Measurements from ENCODE around the gene GPBAR1.
"Not testable (repeated sequence)": the region's sequence is repeated elsewhere in the genome, so short reads cannot be mapped to it uniquely, and the experiment has no call there.

Gene GPBAR1

GRCh38 chr2:218301176-218301819 lies 40.5 kb downstream of the GPBAR1 start:
- no peaks in the 10 kb centered on the region for H3K27me3 ChIP-seq (ENCODE audit: insufficient read depth, low read length)
- H3K9me3 ChIP-seq (ENCODE audit: low read length): no peaks in the 10 kb centered on the region
- H2AFZ ChIP-seq (ENCODE audit: low read depth, low read length): no peak overlapping the region
- H3K4me3 ChIP-seq (ENCODE audit: low read length): no peak overlapping the region
- H3K4me1 ChIP-seq (ENCODE audit: insufficient read depth, low read length): no peaks in the 10 kb centered on the region
- H3K36me3 ChIP-seq (ENCODE audit: insufficient read depth, low read length): no peaks in the 10 kb centered on the region

- Histone ChIP-seq H3K9me3 (ENCODE audit: low read length) (peaks cover 1% of the 10 kb centered on the region), H2AFZ (ENCODE audit: low read depth, low read length) (no peak overlapping the region), H3K36me3 (ENCODE audit: insufficient read depth, low read length) (no peaks in the 10 kb centered on the region), H3K27me3 (ENCODE audit: insufficient read depth, low read length) (no peaks in the 10 kb centered on the region), H3K4me3 (ENCODE audit: low read length) (no peak overlapping the region), H3K4me1 (ENCODE audit: insufficient read depth, low read length) (no peaks in the 10 kb centered on the region)
Observed at GRCh38 chr2:218305383-218305782, 44.6 kb downstream of the GPBAR1 start.

GRCh38 chr2:218306184-218306920 lies 45.5 kb downstream of the GPBAR1 start:
- Histone ChIP-seq H3K9me3 (ENCODE audit: low read length) (peaks cover 1% of the 10 kb centered on the region), H3K27me3 (ENCODE audit: insufficient read depth, low read length) (no peaks in the 10 kb centered on the region), H3K36me3 (ENCODE audit: insufficient read depth, low read length) (no peaks in the 10 kb centered on the region)

GRCh38 chr2:218307415-218308090 lies 46.7 kb downstream of the GPBAR1 start:
- no peak overlapping the region for H2AFZ ChIP-seq (ENCODE audit: low read depth, low read length)
- no peaks in the 10 kb centered on the region for H3K27me3 ChIP-seq (ENCODE audit: insufficient read depth, low read length)
- H3K4me3 ChIP-seq (ENCODE audit: low read length): no peak overlapping the region
- no peaks in the 10 kb centered on the region for H3K36me3 ChIP-seq (ENCODE audit: insufficient read depth, low read length)
- H3K4me1 ChIP-seq (ENCODE audit: insufficient read depth, low read length): peaks cover 4% of the 10 kb centered on the region
- peaks cover 1% of the 10 kb centered on the region for H3K9me3 ChIP-seq (ENCODE audit: low read length)

More at GRCh38 chr2:218306184-218306920, 45.5 kb downstream of the GPBAR1 start:
- no peak overlapping the region for H3K4me3 ChIP-seq (ENCODE audit: low read length)
- no peaks in the 10 kb centered on the region for H3K4me1 ChIP-seq (ENCODE audit: insufficient read depth, low read length)
- no peak overlapping the region for H2AFZ ChIP-seq (ENCODE audit: low read depth, low read length)

- H3K4me1 ChIP-seq (ENCODE audit: insufficient read depth, low read length): peaks cover 4% of the 10 kb centered on the region
- H3K36me3 ChIP-seq (ENCODE audit: insufficient read depth, low read length): no peaks in the 10 kb centered on the region
- H3K4me3 ChIP-seq (ENCODE audit: low read length): no peak overlapping the region
- H3K27me3 ChIP-seq (ENCODE audit: insufficient read depth, low read length): no peaks in the 10 kb centered on the region
- H2AFZ ChIP-seq (ENCODE audit: low read depth, low read length): no peak overlapping the region
- H3K9me3 ChIP-seq (ENCODE audit: low read length): peaks cover 1% of the 10 kb centered on the region
Observed at GRCh38 chr2:218310853-218311540, 50.2 kb downstream of the GPBAR1 start.

GRCh38 chr2:218311541-218312266 lies 50.9 kb downstream of the GPBAR1 start:
- not testable (repeated sequence) for H3K27me3 ChIP-seq (ENCODE audit: insufficient read depth, low read length); H3K4me3 ChIP-seq (ENCODE audit: low read length); H2AFZ ChIP-seq (ENCODE audit: low read depth, low read length); H3K9me3 ChIP-seq (ENCODE audit: low read length); H3K4me1 ChIP-seq (ENCODE audit: insufficient read depth, low read length); H3K36me3 ChIP-seq (ENCODE audit: insufficient read depth, low read length)

- peaks cover under 1% of the 10 kb centered on the region for H3K9me3 ChIP-seq (ENCODE audit: low read length)
- no peaks in the 10 kb centered on the region for H3K36me3 ChIP-seq (ENCODE audit: insufficient read depth, low read length)
- H3K4me1 ChIP-seq (ENCODE audit: insufficient read depth, low read length): peaks cover 4% of the 10 kb centered on the region
- H2AFZ ChIP-seq (ENCODE audit: low read depth, low read length): no peak overlapping the region
- H3K27me3 ChIP-seq (ENCODE audit: insufficient read depth, low read length): peaks cover 5% of the 10 kb centered on the region
- no peak overlapping the region for H3K4me3 ChIP-seq (ENCODE audit: low read length)
Observed at GRCh38 chr2:218312267-218312756, 51.5 kb downstream of the GPBAR1 start.

- H3K9me3 ChIP-seq (ENCODE audit: low read length): no peaks in the 10 kb centered on the region
- peaks cover 7% of the 10 kb centered on the region for H3K27me3 ChIP-seq (ENCODE audit: insufficient read depth, low read length)
- H3K4me1 ChIP-seq (ENCODE audit: insufficient read depth, low read length): peaks cover 4% of the 10 kb centered on the region
- no peak overlapping the region for H2AFZ ChIP-seq (ENCODE audit: low read depth, low read length)
- no peaks in the 10 kb centered on the region for H3K36me3 ChIP-seq (ENCODE audit: insufficient read depth, low read length)
- no peak overlapping the region for H3K4me3 ChIP-seq (ENCODE audit: low read length)
Observed at GRCh38 chr2:218313356-218313755, 52.5 kb downstream of the GPBAR1 start.

All from neuron (in vitro differentiated cells).